ENCODE measurements around the gene RETN.

RETN gene

GRCh38 chr19:7624810-7625209, 44.0 kb upstream of the RETN start:
- TF ChIP-seq CTCF (IDR thresholded peaks at IDR 0.05; ENCODE audit: low read depth, low read length, missing control alignments): no peak
- no peak overlapping the region for H3K4me3 ChIP-seq (ENCODE audit: low read depth, low read length)
- DNase-seq (ENCODE audit: low read depth): no peak

- DNase-seq (ENCODE audit: low read depth): no peak
- no peak for TF ChIP-seq CTCF (IDR thresholded peaks at IDR 0.05; ENCODE audit: low read depth, low read length, missing control alignments)
- no peak overlapping the region for H3K4me3 ChIP-seq (ENCODE audit: low read depth, low read length)
These were observed 43.0 kb upstream of the RETN start for GRCh38 chr19:7625763-7626372.

- no peak for TF ChIP-seq CTCF (IDR thresholded peaks at IDR 0.05; ENCODE audit: low read depth, low read length, missing control alignments)
- H3K4me3 ChIP-seq (ENCODE audit: low read depth, low read length): no peak overlapping the region
- no peak for DNase-seq (ENCODE audit: low read depth)
These were observed 41.7 kb upstream of the RETN start for GRCh38 chr19:7627166-7627565.

GRCh38 chr19:7628589-7629311, 40.1 kb upstream of the RETN start:
- no peak for TF ChIP-seq CTCF (IDR thresholded peaks at IDR 0.05; ENCODE audit: low read depth, low read length, missing control alignments)
- peak overlapping the region; percentile 89 for H3K4me3 ChIP-seq (ENCODE audit: low read depth, low read length)
- DNase-seq (ENCODE audit: low read depth): no peak

- peak within 1 kb of the TSS; percentile 89 for H3K4me3 ChIP-seq (ENCODE audit: low read depth, low read length)
- peak; percentile 98 for DNase-seq (ENCODE audit: low read depth)
- TF ChIP-seq CTCF (IDR thresholded peaks at IDR 0.05; ENCODE audit: low read depth, low read length, missing control alignments): no peak
These were observed 39.3 kb upstream of the RETN start, which contains the start of the genes PET100 and XAB2 for GRCh38 chr19:7629347-7630054. PET100 (plus strand) TSS chr19:7629793; CDS start chr19:7629834, 41 bp downstream. XAB2 (minus strand) TSS chr19:7629545; CDS start chr19:7629527, 18 bp downstream.

- TF ChIP-seq CTCF (IDR thresholded peaks at IDR 0.05; ENCODE audit: low read depth, low read length, missing control alignments): no peak
These were observed 37.3 kb upstream of the RETN start for GRCh38 chr19:7631577-7631976.

More at GRCh38 chr19:7631577-7631976, 37.3 kb upstream of the RETN start:
- H3K4me3 ChIP-seq (ENCODE audit: low read depth, low read length): no peak overlapping the region
- DNase-seq (ENCODE audit: low read depth): no peak

All from GM12864 (cell line).